Omental fat pad (tissue), 4 donors: Measurements from ENCODE around the gene HS3ST3B1. TPM values are rescaled to one million over a fixed set of nuclear protein-coding genes. Genes with fewer than 3 reads are reported as not detected.

Experiments
- ATAC-seq: fragments of 150-250 bp; one replicate; pipeline ENCODE4 v1.9.1; 2016; ENCODE audit warnings: mild to moderate bottlenecking, moderate library complexity; ENCODE audit not compliant: low FRiP score
- DNase-seq: peaks from one replicate; pipeline ENCODE4 v3.0.0-alpha.2; 2019; ENCODE audit warnings: low spot score
- CTCF ChIP-seq, 3 donors: fragments of 450-650 bp; IDR thresholded peaks; one replicate each; pipeline ENCODE4 v1.5.1; 2016 to 2017; ENCODE audit warnings: antibody characterized with exemption in 3 of 3, mild to moderate bottlenecking in 3 of 3, moderate library complexity in 2 of 3
- total RNA-seq, 4 donors: library from RNA; depleted of rRNA; stranded (reverse); fragments of >200 nt; gene quantifications; one replicate each; pipeline ENCODE4 v1.1.0, GENCODE V29; 2016

Gene HS3ST3B1
- total RNA-seq, 4 donors from 2014 or later, result 1.3 to 5.8 (median 4.8) TPM

- TF ChIP-seq CTCF (IDR thresholded peaks at IDR 0.05), result no peak
- ATAC-seq (no peak), DNase-seq (no peak)
These were observed 20.6 kb downstream of the HS3ST3B1 start for GRCh38 chr17:14321476-14321949.

- ATAC-seq, result no peak
- no peak for DNase-seq
- no peak for TF ChIP-seq CTCF (IDR thresholded peaks at IDR 0.05)
These were observed 21.3 kb downstream of the HS3ST3B1 start for GRCh38 chr17:14321980-14322776.

GRCh38 chr17:14323522-14323981, 22.7 kb downstream of the HS3ST3B1 start:
- DNase-seq (no peak), ATAC-seq (no peak)
- no peak for TF ChIP-seq CTCF (IDR thresholded peaks at IDR 0.05)

- no peak for TF ChIP-seq CTCF (IDR thresholded peaks at IDR 0.05)
- ATAC-seq (no peak), DNase-seq (no peak)
These were observed 24.8 kb downstream of the HS3ST3B1 start for GRCh38 chr17:14325618-14326167.

GRCh38 chr17:14329900-14330491, 29.1 kb downstream of the HS3ST3B1 start:
- TF ChIP-seq CTCF (IDR thresholded peaks at IDR 0.05), result no peak
- ATAC-seq, result no peak
- no peak for DNase-seq

GRCh38 chr17:14330492-14330962, 29.6 kb downstream of the HS3ST3B1 start:
- no peak for DNase-seq
- ATAC-seq, result no peak
- TF ChIP-seq CTCF (IDR thresholded peaks at IDR 0.05), result no peak
